Measurements from ENCODE around the gene METTL16.
A peak's percentile ranks its signal among the peaks of the same experiment; 100 is the strongest.

METTL16 gene

GRCh38 chr17:2416010-2416734 lies 95.5 kb downstream of the METTL16 start:
- DNase-seq (ENCODE audit: low read depth, low spot score), result peak; percentile 92

- no peak for DNase-seq (ENCODE audit: low read depth, low spot score)
Observed at GRCh38 chr17:2415081-2415480, 96.6 kb downstream of the METTL16 start.

GRCh38 chr17:2414446-2415064 lies 97.1 kb downstream of the METTL16 start:
- no peak for DNase-seq (ENCODE audit: low read depth, low spot score)

- DNase-seq (ENCODE audit: low read depth, low spot score), result peak; percentile 74
Observed at GRCh38 chr17:2412561-2413021, 99.1 kb downstream of the METTL16 start.

DNA sequence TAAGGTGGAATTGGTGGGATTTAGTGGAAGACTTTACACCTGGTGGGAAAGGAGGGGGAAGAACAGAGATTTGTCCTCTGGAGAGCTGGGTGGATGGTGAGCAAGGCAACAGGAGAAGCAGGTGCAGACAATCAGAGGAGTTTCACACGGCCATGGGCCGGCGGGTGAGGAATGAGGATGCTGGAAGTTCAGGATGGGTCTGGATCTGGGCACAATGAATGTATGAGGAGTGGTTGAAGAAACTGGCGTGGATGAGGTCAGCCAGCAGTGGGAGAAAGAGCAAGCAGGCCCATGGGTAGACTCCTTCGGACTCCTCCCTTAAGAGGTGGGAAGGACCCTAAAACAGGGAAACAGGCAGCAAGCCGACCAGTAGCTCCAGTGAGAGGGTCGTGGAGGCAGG lies 100.7 kb downstream of the METTL16 start:
- no peak for DNase-seq (ENCODE audit: low read depth, low spot score)

DNA sequence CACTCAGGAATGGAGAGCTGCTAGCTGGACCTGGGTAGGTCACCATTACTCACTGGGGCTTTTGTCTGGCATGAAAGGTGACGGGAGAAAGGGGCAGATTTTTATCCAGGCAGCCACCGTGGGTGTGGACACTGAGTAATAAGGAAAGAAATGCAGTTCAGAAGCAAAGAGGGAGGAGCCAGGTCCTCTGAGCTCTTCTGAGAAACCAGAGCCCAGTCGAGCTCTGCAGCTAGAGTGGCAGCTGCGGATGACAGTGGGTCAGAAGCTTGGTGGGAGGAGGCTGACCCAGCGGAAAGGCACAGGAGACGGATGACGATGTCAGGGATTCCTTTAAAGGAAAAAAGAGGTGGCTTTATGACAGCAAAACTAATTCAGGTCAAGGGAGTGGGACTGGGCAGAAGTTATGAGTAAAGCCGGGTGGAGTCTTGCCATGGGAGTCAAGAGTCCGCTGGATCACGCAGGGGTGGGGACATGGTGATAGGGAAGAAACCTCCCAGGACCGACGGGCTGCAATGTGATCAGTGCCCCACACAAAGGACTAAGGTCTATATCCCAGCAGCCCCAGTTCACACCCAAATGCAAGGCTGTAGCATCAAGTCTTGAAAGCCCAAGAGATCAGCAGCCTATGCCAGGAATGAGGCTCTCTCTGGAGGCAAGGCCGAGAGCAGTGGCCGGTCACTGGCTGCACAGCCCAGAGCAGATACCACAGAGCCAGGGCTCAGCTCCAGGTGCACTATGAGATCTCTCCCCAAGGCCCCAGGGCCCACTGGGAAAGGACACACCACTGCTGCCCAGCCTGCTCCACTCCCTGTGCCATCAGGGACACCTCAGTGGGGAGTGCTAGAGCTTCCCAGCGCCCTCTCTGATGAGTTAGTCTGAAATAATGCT lies 104.5 kb downstream of the METTL16 start:
- peak; percentile 63 for DNase-seq (ENCODE audit: low read depth, low spot score)

- no peak for DNase-seq (ENCODE audit: low read depth, low spot score)
Observed at GRCh38 chr17:2406271-2406902, 105.3 kb downstream of the METTL16 start.

DNA sequence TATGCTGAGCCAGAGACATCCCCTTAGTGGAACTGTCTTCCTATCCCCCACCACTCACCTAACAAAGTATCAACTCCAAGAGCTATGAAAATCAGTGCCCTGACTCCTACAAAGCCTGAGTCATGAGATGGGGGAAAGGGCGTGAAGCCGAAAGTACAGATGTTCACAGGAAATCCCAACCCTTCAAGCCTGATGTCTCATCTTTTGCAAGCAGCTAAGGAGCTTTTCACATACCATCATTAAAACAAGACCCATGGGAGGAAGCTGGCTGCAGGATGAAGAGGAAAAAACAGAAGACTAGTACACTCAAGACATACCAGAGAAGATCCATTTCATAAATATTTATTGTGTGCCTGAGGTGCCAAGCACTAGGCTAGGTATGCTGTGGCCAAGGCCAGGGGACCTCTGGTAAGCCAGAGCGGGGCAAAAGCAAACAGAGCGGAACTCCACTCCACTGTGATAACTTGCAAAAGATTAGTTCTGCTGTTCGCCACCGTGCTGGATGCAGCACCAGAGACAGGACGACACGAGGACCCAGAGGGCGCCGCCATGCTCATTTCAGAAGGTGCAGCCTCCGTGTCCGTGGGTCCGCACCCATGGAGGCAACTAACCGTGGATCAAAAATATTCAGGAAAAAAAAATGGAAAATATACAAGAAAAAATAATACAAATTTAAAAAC lies 106.3 kb downstream of the METTL16 start:
- no peak for DNase-seq (ENCODE audit: low read depth, low spot score)

DNA sequence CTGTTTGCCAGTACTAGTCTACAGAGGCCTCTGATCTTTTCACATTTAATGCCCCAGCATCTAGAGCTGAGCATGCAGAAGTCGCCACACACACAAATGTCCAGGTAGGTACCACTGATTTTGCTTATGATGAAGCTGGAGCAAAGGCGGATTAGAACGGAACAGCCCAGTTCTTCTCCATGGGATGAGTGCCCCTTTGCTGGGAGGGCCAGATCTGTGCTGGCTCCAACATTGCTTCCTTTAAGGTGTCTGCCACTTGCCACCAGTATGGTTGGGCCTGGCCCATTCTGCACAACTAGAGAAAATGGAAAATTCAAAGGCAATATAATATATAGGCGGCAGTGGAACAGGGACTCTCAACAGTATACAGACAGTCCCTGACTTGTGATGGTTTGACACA lies 108.6 kb downstream of the METTL16 start:
- no peak for DNase-seq (ENCODE audit: low read depth, low spot score)

GRCh38 chr17:2402544-2402943 lies 109.1 kb downstream of the METTL16 start:
- no peak for DNase-seq (ENCODE audit: low read depth, low spot score)

GRCh38 chr17:2401426-2402221 lies 110.1 kb downstream of the METTL16 start:
- peak; percentile 99 for DNase-seq (ENCODE audit: low read depth, low spot score)

- peak; percentile 97 for DNase-seq (ENCODE audit: low read depth, low spot score)
Observed at GRCh38 chr17:2400877-2401425, 110.7 kb downstream of the METTL16 start, which contains the start of gene MNT. TSS of gene MNT (minus strand) at chr17:2401060. CDS start at chr17:2400712, 348 bp downstream.

DNA sequence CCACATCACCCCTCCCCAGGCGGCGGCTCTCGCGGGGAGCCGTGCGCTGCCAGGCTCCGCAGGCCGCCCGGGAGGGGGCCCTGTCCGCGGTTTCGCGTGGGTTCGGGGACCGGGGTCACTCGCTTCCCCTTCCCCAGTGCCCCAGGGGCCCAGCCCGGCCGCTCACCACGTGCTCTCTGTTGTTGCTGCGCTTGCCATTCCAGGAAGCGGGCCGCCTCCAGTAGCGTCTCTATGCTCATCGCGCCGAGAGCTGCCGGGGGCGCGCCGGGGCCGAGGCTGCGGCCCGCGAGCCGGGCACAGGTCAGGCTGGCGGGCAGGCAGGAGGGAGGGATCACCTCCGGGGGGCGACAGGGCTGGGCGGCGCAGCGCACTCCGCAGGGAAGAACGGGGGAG lies 111.2 kb downstream of the METTL16 start:
- peak; percentile 83 for DNase-seq (ENCODE audit: low read depth, low spot score)

- peak; percentile 98 for DNase-seq (ENCODE audit: low read depth, low spot score)
Observed at GRCh38 chr17:2399572-2400473, 111.9 kb downstream of the METTL16 start.

- peak; percentile 71 for DNase-seq (ENCODE audit: low read depth, low spot score)
Observed at GRCh38 chr17:2398655-2399571, 112.8 kb downstream of the METTL16 start.

DNA sequence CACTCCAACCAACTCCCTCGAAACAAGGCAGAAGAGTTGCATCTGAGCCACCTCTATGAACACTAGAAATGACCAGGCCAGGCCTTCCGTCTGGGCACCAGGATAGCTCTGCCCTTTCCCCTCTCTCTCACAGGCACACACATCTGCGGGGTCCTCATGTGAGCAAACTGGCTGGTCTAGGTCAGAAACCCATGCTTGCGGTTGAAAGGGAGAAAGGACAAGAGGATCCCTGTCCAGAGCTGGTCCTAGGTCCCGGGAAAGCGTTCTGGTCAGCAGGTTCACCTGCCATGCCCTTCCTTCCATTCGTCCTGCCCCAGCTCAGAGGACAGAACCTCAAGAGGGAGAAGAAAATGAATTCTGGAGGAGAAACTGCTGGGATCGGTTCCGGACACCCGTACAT lies 113.5 kb downstream of the METTL16 start:
- DNase-seq (ENCODE audit: low read depth, low spot score), result peak; percentile 29

GRCh38 chr17:2397247-2398171 lies 114.2 kb downstream of the METTL16 start:
- DNase-seq (ENCODE audit: low read depth, low spot score), result no peak
